Sigmoid colon (tissue), 7 donors: ENCODE results near the gene AMTN. TPM values are rescaled to one million over a fixed set of nuclear protein-coding genes. Genes with fewer than 3 reads are reported as not detected.
A peak's percentile ranks its signal among the peaks of the same experiment; 100 is the strongest.

ENCODE experiments used
- DNase-seq: peaks from one replicate; pipeline ENCODE4 v3.0.0-alpha.2; 2019
- H3K27ac ChIP-seq, 4 donors: fragments of 200-600 bp; sonication (generic); one replicate each; pipeline ENCODE4 v1.5.1; 2016 to 2019; ENCODE audit warnings: mild to moderate bottlenecking in 1 of 4
- H3K27me3 ChIP-seq, 3 donors: fragments of 200-600 bp; sonication (generic); one replicate each; pipeline ENCODE4 v1.5.1; 2019; ENCODE audit warnings: mild to moderate bottlenecking in 1 of 3
- H3K36me3 ChIP-seq, 4 donors: fragments of 200-600 bp; sonication (generic); one replicate each; pipeline ENCODE4 v1.5.1; 2016 to 2019
- H3K4me1 ChIP-seq, 4 donors: fragments of 200-600 bp; sonication (generic); one replicate each; pipeline ENCODE4 v1.5.1; 2017 to 2019
- H3K4me3 ChIP-seq, 4 donors: fragments of 200-600 bp; sonication (generic); one replicate each; pipeline ENCODE4 v1.5.1; 2017 to 2019; ENCODE audit warnings: mild to moderate bottlenecking in 2 of 4, moderate library complexity in 1 of 4
- H3K9me3 ChIP-seq, 4 donors: fragments of 200-600 bp in 3 of 4; sonication (generic) in 3 of 4; one replicate each; pipeline versions ENCODE4 v1.5.1 to v1.6.1; 2013 to 2019
- EP300 ChIP-seq, 4 donors: sonication (generic); formaldehyde crosslinking; IDR thresholded peaks; one replicate each; pipeline ENCODE4 v1.6.1; 2017; ENCODE audit warnings: antibody characterized with exemption in 4 of 4
- POLR2A ChIP-seq, 2 donors: fragments of 450-650 bp; IDR thresholded peaks; one replicate each; pipeline ENCODE4 v1.6.1; 2016; ENCODE audit warnings: antibody characterized with exemption in 2 of 2, mild to moderate bottlenecking in 2 of 2, moderate library complexity in 2 of 2
- POLR2AphosphoS5 ChIP-seq, 4 donors: sonication (generic); formaldehyde crosslinking; IDR thresholded peaks; one replicate each; pipeline ENCODE4 v1.6.1; 2017; ENCODE audit warnings: antibody characterized with exemption in 4 of 4
- WGBS, 2 donors: extraction: QIAGEN DNeasy Blood & Tissue Kit; methylation state at CpG; one replicate each; pipeline ENCODE4 v1.1.7; 2013; 5-methylcytosine and 5-hydroxymethylcytosine counted together
- intact Hi-C: fragments of 100-400 bp; cut with DNase I; formaldehyde crosslinking; loops from one replicate; pipeline ENCODE4 v1.15.1; 2023
- polyA plus RNA-seq, 3 donors: library from polyadenylated mRNA; stranded (reverse); fragments of 200-250 nt; gene quantifications; one replicate each; pipeline ENCODE4 v1.2.3, GENCODE V29; 2013
- total RNA-seq, 4 donors: library from RNA; depleted of rRNA; stranded (reverse); fragments of >200 nt; gene quantifications; one replicate each; pipeline ENCODE4 v1.1.0, GENCODE V29; 2016
- TF ChIP-seq, protein P1 (sequence below), 4 experiments: fragments of 450-650 bp in 3 of 4; fragments of 200-600 bp in 1 of 4; IDR thresholded peaks; one replicate each; pipeline ENCODE4 v1.5.1; 2016 to 2019; ENCODE audit warnings: antibody characterized with exemption in 4 of 4, mild to moderate bottlenecking in 3 of 4, moderate library complexity in 2 of 4
- donor health status: healthy with polysubstance abuse.
- donor health status: Bipolar disorder and iron deficiency.
- donor health status: healthy.

The AMTN gene
- total and polyA plus RNA-seq, 7 donors, result not detected

GRCh38 chr4:70559211-70559830, 41.0 kb downstream of the AMTN start:
- no peak for DNase-seq

GRCh38 chr4:70559924-70560323, 41.6 kb downstream of the AMTN start:
- H3K9me3 ChIP-seq, result no peaks in the 10 kb centered on the region
- no peak for TF ChIP-seq EP300 (IDR thresholded peaks at IDR 0.05)
- H3K4me3 ChIP-seq, result no peak overlapping the region
- DNase-seq, result no peak
- no peaks in the 10 kb centered on the region for H3K36me3 ChIP-seq
- intact Hi-C loops, result loop anchor here (10.0 kb wide), 1 partner anchor 865 kb away; no protein-coding TSS in a partner anchor
- no peak overlapping the region for H3K27ac ChIP-seq
- peaks cover 0 to 9% (median 0%) of the 10 kb centered on the region in 4 donors for H3K4me1 ChIP-seq
- H3K27me3 ChIP-seq, result no peaks in the 10 kb centered on the region
- 89 to 90% methylated on average over 1 of the region's 1 CpG for WGBS, 2 donors

More at GRCh38 chr4:70559211-70559830, 41.0 kb downstream of the AMTN start:
- no peak overlapping the region for H3K27ac ChIP-seq
- 28 to 29% methylated on average over 2 of the region's 2 CpGs for WGBS, 2 donors
- no peak for TF ChIP-seq POLR2AphosphoS5 (IDR thresholded peaks at IDR 0.05)
- TF ChIP-seq, protein P1, sequence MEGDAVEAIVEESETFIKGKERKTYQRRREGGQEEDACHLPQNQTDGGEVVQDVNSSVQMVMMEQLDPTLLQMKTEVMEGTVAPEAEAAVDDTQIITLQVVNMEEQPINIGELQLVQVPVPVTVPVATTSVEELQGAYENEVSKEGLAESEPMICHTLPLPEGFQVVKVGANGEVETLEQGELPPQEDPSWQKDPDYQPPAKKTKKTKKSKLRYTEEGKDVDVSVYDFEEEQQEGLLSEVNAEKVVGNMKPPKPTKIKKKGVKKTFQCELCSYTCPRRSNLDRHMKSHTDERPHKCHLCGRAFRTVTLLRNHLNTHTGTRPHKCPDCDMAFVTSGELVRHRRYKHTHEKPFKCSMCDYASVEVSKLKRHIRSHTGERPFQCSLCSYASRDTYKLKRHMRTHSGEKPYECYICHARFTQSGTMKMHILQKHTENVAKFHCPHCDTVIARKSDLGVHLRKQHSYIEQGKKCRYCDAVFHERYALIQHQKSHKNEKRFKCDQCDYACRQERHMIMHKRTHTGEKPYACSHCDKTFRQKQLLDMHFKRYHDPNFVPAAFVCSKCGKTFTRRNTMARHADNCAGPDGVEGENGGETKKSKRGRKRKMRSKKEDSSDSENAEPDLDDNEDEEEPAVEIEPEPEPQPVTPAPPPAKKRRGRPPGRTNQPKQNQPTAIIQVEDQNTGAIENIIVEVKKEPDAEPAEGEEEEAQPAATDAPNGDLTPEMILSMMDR (IDR thresholded peaks at IDR 0.05), result peak; percentile 16 to 52 (median 40)
- no peaks in the 10 kb centered on the region for H3K36me3 ChIP-seq
- no peaks in the 10 kb centered on the region for H3K9me3 ChIP-seq
- intact Hi-C loops, result loop anchor here (10.0 kb wide), 1 partner anchor 865 kb away; no protein-coding TSS in a partner anchor
- no peaks in the 10 kb centered on the region for H3K27me3 ChIP-seq
- H3K4me1 ChIP-seq, result peaks cover 0 to 9% (median 0%) of the 10 kb centered on the region in 4 donors
- H3K4me3 ChIP-seq, result no peak overlapping the region

DNA sequence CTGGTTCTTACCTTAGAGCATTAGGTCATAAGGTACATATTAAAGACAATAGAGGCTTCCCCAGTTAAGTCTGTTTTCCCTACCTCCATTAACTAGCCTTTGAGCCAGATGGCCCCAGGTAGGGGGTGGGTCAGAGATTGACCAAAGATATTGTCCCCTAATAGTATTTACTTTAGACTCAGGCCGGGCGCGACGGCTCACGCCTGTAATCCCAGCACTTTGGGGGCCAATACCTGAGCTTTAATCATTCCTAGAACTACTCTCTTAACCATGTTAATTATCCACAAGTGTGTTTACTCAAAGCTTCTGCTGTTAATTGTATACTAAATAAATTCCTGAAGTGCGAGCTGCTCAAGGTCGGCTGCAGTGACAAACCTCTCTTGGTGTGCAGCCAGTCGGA, 45.7 kb downstream of the AMTN start:
- H3K9me3 ChIP-seq, result no peaks in the 10 kb centered on the region
- intact Hi-C loops, result no loop called here
- TF ChIP-seq POLR2AphosphoS5 (IDR thresholded peaks at IDR 0.05) (no peak), EP300 (IDR thresholded peaks at IDR 0.05) (no peak), POLR2A (IDR thresholded peaks at IDR 0.05) (no peak)
- TF ChIP-seq, protein P1 (IDR thresholded peaks at IDR 0.05), result no peak
- no peaks in the 10 kb centered on the region for H3K36me3 ChIP-seq
- no peak overlapping the region for H3K4me3 ChIP-seq
- WGBS, 2 donors, result 49 to 63% methylated on average over 8 of the region's 8 CpGs
- DNase-seq, result no peak
- peaks cover 0 to under 1% (median 0%) of the 10 kb centered on the region in 4 donors for H3K4me1 ChIP-seq
- no peak overlapping the region for H3K27ac ChIP-seq
- H3K27me3 ChIP-seq, result no peaks in the 10 kb centered on the region

- H3K27ac ChIP-seq, result no peak overlapping the region
- no peak overlapping the region for H3K4me3 ChIP-seq
- H3K9me3 ChIP-seq, result no peaks in the 10 kb centered on the region
- intact Hi-C loops, result no loop called here
- no peaks in the 10 kb centered on the region for H3K4me1 ChIP-seq
- H3K36me3 ChIP-seq, result no peaks in the 10 kb centered on the region
- TF ChIP-seq, protein P1 (IDR thresholded peaks at IDR 0.05), result no peak
- no peak for TF ChIP-seq EP300 (IDR thresholded peaks at IDR 0.05)
- no peak for TF ChIP-seq POLR2A (IDR thresholded peaks at IDR 0.05)
- no peak for TF ChIP-seq POLR2AphosphoS5 (IDR thresholded peaks at IDR 0.05)
- H3K27me3 ChIP-seq, result no peaks in the 10 kb centered on the region
- 81 to 91% methylated on average over 2 of the region's 2 CpGs for WGBS, 2 donors
- DNase-seq, result no peak
These were observed 52.4 kb downstream of the AMTN start for GRCh38 chr4:70570796-70571195.

- Histone ChIP-seq H3K4me1 (no peaks in the 10 kb centered on the region), H3K36me3 (no peaks in the 10 kb centered on the region), H3K27ac (no peak overlapping the region), H3K27me3 (no peaks in the 10 kb centered on the region), H3K4me3 (no peak overlapping the region), H3K9me3 (no peaks in the 10 kb centered on the region)
- WGBS, 2 donors, result 53 to 56% methylated on average over 2 of the region's 2 CpGs
- TF ChIP-seq, protein P1 (IDR thresholded peaks at IDR 0.05), result no peak
- TF ChIP-seq POLR2A (IDR thresholded peaks at IDR 0.05) (no peak), EP300 (IDR thresholded peaks at IDR 0.05) (no peak), POLR2AphosphoS5 (IDR thresholded peaks at IDR 0.05) (no peak)
- DNase-seq, result no peak
- intact Hi-C loops, result no loop called here
These were observed 53.4 kb downstream of the AMTN start for GRCh38 chr4:70571772-70572171.
